Endothelial cell of umbilical vein (primary cell): Measurements from ENCODE around the gene TACSTD2. TPM values are rescaled to one million over a fixed set of nuclear protein-coding genes. Genes with fewer than 3 reads are reported as not detected.

Experiments
- BruUV-seq: library from RNA; stranded (reverse); fragments of 400-500 nt; replicated peaks from 2 replicates; lab custom pipeline; 2021; lab: Mats Ljungman, UMichigan
- CTCF ChIA-PET: fragments of 300-600, 350-600 bp; sonication (Branson Sonifier 250); formaldehyde crosslinking; loops from one replicate; lab custom pipeline; 2021; ENCODE audit warnings: antibody characterized with exemption, inconsistent platforms; lab: Charles Lee
- POLR2A ChIA-PET: fragments of 300-600, 350-600 bp; sonication (Branson Sonifier 250); formaldehyde crosslinking; loops from one replicate; lab custom pipeline; 2021; ENCODE audit warnings: antibody characterized with exemption, inconsistent platforms; lab: Charles Lee
- DNase-seq: peaks from one replicate; pipeline ENCODE4 v3.0.0-alpha.2; 2011; ENCODE audit warnings: low read depth, low spot score
- FAIRE-seq: peaks from 2 replicates; lab custom pipeline; 2011; peaks lifted over from hg19 to GRCh38; lab: Jason Lieb, UNC
- H2AFZ ChIP-seq: 2 replicates; pipeline ENCODE4 v1.6.0; 2012; ENCODE audit warnings: low read depth, low read length, control low read depth, inconsistent platforms
- H3K27ac ChIP-seq: 2 replicates; pipeline ENCODE4 v1.5.1; 2011; ENCODE audit warnings: low read depth, mild to moderate bottlenecking, control low read depth, low read length, moderate library complexity; ENCODE audit not compliant: insufficient read depth
- H3K27me3 ChIP-seq, 2 experiments: 2 replicates each; pipeline versions ENCODE4 v1.6.0 to v1.6.1; 2011; ENCODE audit warnings: low read length in 2 of 2, mixed read lengths in 1 of 2; ENCODE audit not compliant: control insufficient read depth in 2 of 2, insufficient read depth in 2 of 2
- H3K36me3 ChIP-seq, 2 experiments: 2 replicates in 1 of 2; 3 replicates in 1 of 2; pipeline ENCODE4 v1.5.1; 2011; ENCODE audit warnings: low read length in 2 of 2, mild to moderate bottlenecking in 1 of 2, moderate library complexity in 1 of 2; ENCODE audit not compliant: control insufficient read depth in 2 of 2, insufficient read depth in 2 of 2; ENCODE audit errors: extremely low read depth in 1 of 2
- H3K4me1 ChIP-seq: 3 replicates; pipeline ENCODE4 v1.5.1; 2011; ENCODE audit warnings: mild to moderate bottlenecking, low read length; ENCODE audit not compliant: control insufficient read depth, insufficient read depth; ENCODE audit errors: extremely low read depth
- H3K4me2 ChIP-seq: 2 replicates; pipeline ENCODE4 v1.6.1; 2011; ENCODE audit warnings: low read length, control low read depth, mixed read lengths; ENCODE audit not compliant: insufficient read depth
- H3K4me3 ChIP-seq, 3 experiments: fragments of 200-600 bp in 1 of 3; sonication (generic), shearing (Covaris generic) in 1 of 3; replicated peaks in 1 of 3; 2 replicates each; pipeline ENCODE4 v1.5.1; 2011 to 2016; ENCODE audit warnings: control low read depth in 3 of 3, low read length in 3 of 3, mild to moderate bottlenecking in 2 of 3, inconsistent platforms in 1 of 3, low read depth in 1 of 3, moderate library complexity in 1 of 3; ENCODE audit not compliant: insufficient read depth in 1 of 3
- H3K79me2 ChIP-seq: 2 replicates; pipeline ENCODE4 v1.6.0; 2012; ENCODE audit warnings: low read length, inconsistent platforms; ENCODE audit not compliant: control insufficient read depth, insufficient read depth
- H3K9ac ChIP-seq: replicated peaks from 2 replicates; pipeline ENCODE3; 2011; ENCODE audit warnings: low read length, control low read depth; ENCODE audit not compliant: insufficient read depth; ENCODE audit errors: extremely low read depth
- H3K9me1 ChIP-seq: replicated peaks from 3 replicates; pipeline ENCODE4 v1.6.0; 2011; ENCODE audit warnings: mild to moderate bottlenecking, low read length; ENCODE audit not compliant: control insufficient read depth, insufficient read depth; ENCODE audit errors: extremely low read depth
- H3K9me3 ChIP-seq: replicated peaks from 2 replicates; pipeline ENCODE4 v1.5.1; 2012; ENCODE audit warnings: low read length, inconsistent platforms; ENCODE audit not compliant: control insufficient read depth, insufficient read depth
- H4K20me1 ChIP-seq: replicated peaks from 2 replicates; pipeline ENCODE3; 2011; ENCODE audit warnings: mild to moderate bottlenecking, low read length; ENCODE audit not compliant: control insufficient read depth, insufficient read depth; ENCODE audit errors: extremely low read depth
- CTCF ChIP-seq, 2 donors: IDR thresholded peaks; 1 replicate in 1 of 2; 2 replicates in 1 of 2; pipeline ENCODE4 v1.5.1; 2011; ENCODE audit warnings: low read length in 2 of 2, mild to moderate bottlenecking in 2 of 2, moderate library complexity in 2 of 2, control low read depth in 1 of 2, inconsistent platforms in 1 of 2, low read depth in 1 of 2; ENCODE audit not compliant: insufficient read depth in 1 of 2; ENCODE audit errors: extremely low read depth in 1 of 2
- EZH2 ChIP-seq: IDR thresholded peaks from 2 replicates; pipeline ENCODE4 v1.6.1; 2012; ENCODE audit warnings: borderline replicate concordance, low read depth, mild to moderate bottlenecking, moderate library complexity, low read length, inconsistent platforms; ENCODE audit not compliant: severe bottlenecking
- FOS ChIP-seq: IDR thresholded peaks from 2 replicates; pipeline ENCODE4 v1.6.1; 2011; ENCODE audit warnings: mild to moderate bottlenecking, low read length, moderate library complexity, borderline replicate concordance; ENCODE audit not compliant: insufficient read depth
- GATA2 ChIP-seq: IDR thresholded peaks from 2 replicates; pipeline ENCODE4 v1.7.0; 2011; ENCODE audit warnings: low read depth, mild to moderate bottlenecking, moderate library complexity, mixed read lengths, low read length; ENCODE audit not compliant: insufficient read length, insufficient read depth
- JUN ChIP-seq: IDR thresholded peaks from 2 replicates; pipeline ENCODE4 v1.6.1; 2011; ENCODE audit warnings: borderline replicate concordance, low read depth; ENCODE audit not compliant: insufficient read length, insufficient read depth
- MAX ChIP-seq: IDR thresholded peaks from 2 replicates; pipeline ENCODE4 v1.6.1; 2011; ENCODE audit not compliant: insufficient read depth, insufficient read length
- MYC ChIP-seq: IDR thresholded peaks from one replicate; pipeline ENCODE4 v1.6.1; 2011; ENCODE audit warnings: mild to moderate bottlenecking, low read depth, low read length
- POLR2A ChIP-seq: IDR thresholded peaks from 2 replicates; pipeline ENCODE4 v1.6.1; 2012; ENCODE audit warnings: low read depth, mild to moderate bottlenecking, control low read depth, low read length
- POLR2AphosphoS5 ChIP-seq: IDR thresholded peaks from 2 replicates; pipeline ENCODE4 v1.6.1; 2012; ENCODE audit warnings: low read depth, mild to moderate bottlenecking, control low read depth, low read length, moderate library complexity; ENCODE audit not compliant: insufficient read depth
- dilution Hi-C: fragments of 300-500 bp; cut with MboI; formaldehyde crosslinking; loops from one replicate; pipeline ENCODE4 v1.15.0; 2019; ENCODE audit warnings: low sequenced_read_pairs; ENCODE audit not compliant: extremely low pct_ligation_motif_present
- intact Hi-C: fragments of 100-400 bp; cut with micrococcal nuclease; formaldehyde crosslinking; loops from one replicate; pipeline ENCODE4 v1.10.0; 2022
- polyA plus RNA-seq, 4 experiments: library from polyadenylated mRNA; depleted of rRNA in 3 of 4; stranded (reverse) in 3 of 4; unstranded in 1 of 4; fragments of >200 nt; gene quantifications; 2 replicates each; pipeline versions ENCODE4 v1.2.1 to v1.2.3, GENCODE V29; 2011 to 2012; ENCODE audit warnings: missing spikeins in 1 of 4
- total RNA-seq: library from RNA; stranded (reverse); gene quantifications from 2 replicates; pipeline ENCODE4 v1.2.3, GENCODE V29; 2021

TACSTD2 gene
- total and polyA plus RNA-seq, 2 donors (not counting 3 experiments of a cell fraction or from before 2014, with no cell fraction given): 30.7 to 43.3 TPM

GRCh38 chr1:58561633-58562032 lies 15.4 kb downstream of the TACSTD2 start:
- Histone ChIP-seq H3K27me3 (peaks cover 4 to 13% of the 10 kb centered on the region in 2 experiments), H2AFZ (no peak overlapping the region), H3K9ac (no peak overlapping the region), H3K9me1 (no peaks in the 10 kb centered on the region), H3K9me3 (no peaks in the 10 kb centered on the region), H3K4me3 (no peak overlapping the region), H3K4me2 (no peak overlapping the region), H3K27ac (no peak overlapping the region), H4K20me1 (no peaks in the 10 kb centered on the region), H3K4me1 (no peaks in the 10 kb centered on the region), H3K36me3 (no peaks in the 10 kb centered on the region), H3K79me2 (no peaks in the 10 kb centered on the region)
- intact Hi-C loops (no loop called here), dilution Hi-C loops (no loop called here)
- CTCF ChIA-PET: interaction anchor here (1.0 to 1.9 kb wide), 3 partner anchors 10 to 91 kb away, joined by 3 to 10 read pairs (median 5); partner anchors contain the start of gene OMA1
- TF ChIP-seq MYC: no peak
- TF ChIP-seq CTCF (IDR thresholded peaks at IDR 0.05; ENCODE audit: extremely low read depth in 1 of 2, insufficient read depth in 1 of 2, low read depth in 1 of 2, low read length in 2 of 2): no peak
- no peak for TF ChIP-seq EZH2
- TF ChIP-seq JUN: no peak
- no peak for TF ChIP-seq FOS
- no peak for TF ChIP-seq MAX
- no peak for TF ChIP-seq POLR2AphosphoS5
- no peak for TF ChIP-seq POLR2A
- TF ChIP-seq GATA2: no peak
- no TSS peak for BruUV-seq
- POLR2A ChIA-PET: no interaction called here
- no peak for FAIRE-seq
- no peak for DNase-seq
